Gastroesophageal sphincter (tissue), 3 donors: ENCODE results near the gene AGBL1.

Experiments
- CTCF ChIP-seq, 4 experiments: fragments of 200-600 bp in 2 of 4; fragments of 450-650 bp in 2 of 4; sonication (generic) in 1 of 4; IDR thresholded peaks; one replicate each; pipeline ENCODE4 v1.5.1; 2017 to 2019; ENCODE audit warnings: antibody characterized with exemption in 4 of 4, mild to moderate bottlenecking in 2 of 4, moderate library complexity in 2 of 4
- POLR2A ChIP-seq, 2 donors: fragments of 450-650 bp; IDR thresholded peaks; one replicate each; pipeline ENCODE4 v1.6.1; 2017; ENCODE audit warnings: antibody characterized with exemption in 2 of 2, mild to moderate bottlenecking in 2 of 2, moderate library complexity in 1 of 2
- POLR2AphosphoS5 ChIP-seq: sonication (generic); formaldehyde crosslinking; IDR thresholded peaks from one replicate; pipeline ENCODE4 v1.6.1; 2017; ENCODE audit warnings: antibody characterized with exemption

- TF ChIP-seq CTCF (IDR thresholded peaks at IDR 0.05) (no peak), POLR2A (IDR thresholded peaks at IDR 0.05) (no peak), POLR2AphosphoS5 (peak; percentile 69)
Measured at GRCh38 chr15:86164232-86164898, 84.7 kb downstream of the AGBL1 start.
